ENCODE measurements around the gene PTGFRN.

PTGFRN gene

DNA sequence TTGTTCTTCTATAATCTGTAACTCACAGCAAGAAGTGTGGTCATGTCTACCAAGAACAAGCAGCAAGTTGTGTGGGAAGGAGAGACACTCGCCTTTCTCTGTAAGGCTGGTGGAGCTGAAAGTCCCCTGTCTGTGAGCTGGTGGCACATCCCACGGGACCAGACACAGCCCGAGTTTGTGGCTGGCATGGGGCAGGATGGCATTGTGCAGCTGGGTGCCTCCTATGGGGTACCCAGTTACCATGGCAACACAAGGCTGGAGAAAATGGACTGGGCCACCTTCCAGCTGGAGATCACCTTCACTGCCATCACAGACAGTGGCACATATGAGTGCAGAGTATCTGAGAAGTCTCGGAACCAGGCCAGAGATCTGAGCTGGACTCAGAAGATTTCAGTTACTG is 107.3 kb downstream of the PTGFRN start:
- no peak for DNase-seq (ENCODE audit: low read depth)
- TF ChIP-seq, protein P1, sequence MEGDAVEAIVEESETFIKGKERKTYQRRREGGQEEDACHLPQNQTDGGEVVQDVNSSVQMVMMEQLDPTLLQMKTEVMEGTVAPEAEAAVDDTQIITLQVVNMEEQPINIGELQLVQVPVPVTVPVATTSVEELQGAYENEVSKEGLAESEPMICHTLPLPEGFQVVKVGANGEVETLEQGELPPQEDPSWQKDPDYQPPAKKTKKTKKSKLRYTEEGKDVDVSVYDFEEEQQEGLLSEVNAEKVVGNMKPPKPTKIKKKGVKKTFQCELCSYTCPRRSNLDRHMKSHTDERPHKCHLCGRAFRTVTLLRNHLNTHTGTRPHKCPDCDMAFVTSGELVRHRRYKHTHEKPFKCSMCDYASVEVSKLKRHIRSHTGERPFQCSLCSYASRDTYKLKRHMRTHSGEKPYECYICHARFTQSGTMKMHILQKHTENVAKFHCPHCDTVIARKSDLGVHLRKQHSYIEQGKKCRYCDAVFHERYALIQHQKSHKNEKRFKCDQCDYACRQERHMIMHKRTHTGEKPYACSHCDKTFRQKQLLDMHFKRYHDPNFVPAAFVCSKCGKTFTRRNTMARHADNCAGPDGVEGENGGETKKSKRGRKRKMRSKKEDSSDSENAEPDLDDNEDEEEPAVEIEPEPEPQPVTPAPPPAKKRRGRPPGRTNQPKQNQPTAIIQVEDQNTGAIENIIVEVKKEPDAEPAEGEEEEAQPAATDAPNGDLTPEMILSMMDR (IDR thresholded peaks at IDR 0.05; ENCODE audit: low read depth, low read length, missing control alignments) = no peak

GRCh38 chr1:117017648-117018047 is 107.9 kb downstream of the PTGFRN start:
- TF ChIP-seq, protein P1 (IDR thresholded peaks at IDR 0.05; ENCODE audit: low read depth, low read length, missing control alignments) = no peak
- H3K4me3 ChIP-seq (ENCODE audit: low read depth, low read length) = no peak overlapping the region
- DNase-seq (ENCODE audit: low read depth) = no peak

More for the DNA sequence above, 107.3 kb downstream of the PTGFRN start:
- H3K4me3 ChIP-seq (ENCODE audit: low read depth, low read length) = no peak overlapping the region

DNA sequence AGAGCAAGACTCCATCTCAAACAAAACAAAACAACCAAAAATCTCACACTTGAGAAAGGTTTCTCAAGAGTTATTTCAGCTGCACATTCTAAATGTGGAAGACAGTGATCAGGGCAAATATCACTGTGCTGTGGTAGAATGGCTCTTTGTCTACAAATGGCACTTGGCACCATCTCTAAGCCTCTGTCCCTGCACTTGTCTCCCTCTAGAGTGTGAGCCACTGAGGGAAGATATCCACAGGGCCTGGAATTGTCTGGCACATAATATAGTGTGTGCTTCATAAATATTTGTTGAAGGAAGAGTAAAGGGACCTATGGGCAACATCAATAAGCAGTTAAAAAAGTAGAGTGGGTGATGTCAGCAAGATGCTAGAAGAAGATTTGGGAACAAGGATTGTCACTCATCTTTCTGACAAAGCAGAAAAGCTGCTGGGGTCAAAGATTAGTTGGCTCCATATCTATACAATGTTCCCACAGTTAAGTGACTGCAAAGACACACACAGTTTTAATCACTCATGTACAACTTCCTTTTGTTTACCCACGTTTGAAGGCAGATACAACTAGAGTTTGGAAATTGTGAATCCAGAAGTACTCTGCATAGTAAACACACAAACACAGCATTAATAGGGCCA is 110.9 kb downstream of the PTGFRN start:
- TF ChIP-seq, protein P1 (IDR thresholded peaks at IDR 0.05; ENCODE audit: low read depth, low read length, missing control alignments) = no peak

DNA sequence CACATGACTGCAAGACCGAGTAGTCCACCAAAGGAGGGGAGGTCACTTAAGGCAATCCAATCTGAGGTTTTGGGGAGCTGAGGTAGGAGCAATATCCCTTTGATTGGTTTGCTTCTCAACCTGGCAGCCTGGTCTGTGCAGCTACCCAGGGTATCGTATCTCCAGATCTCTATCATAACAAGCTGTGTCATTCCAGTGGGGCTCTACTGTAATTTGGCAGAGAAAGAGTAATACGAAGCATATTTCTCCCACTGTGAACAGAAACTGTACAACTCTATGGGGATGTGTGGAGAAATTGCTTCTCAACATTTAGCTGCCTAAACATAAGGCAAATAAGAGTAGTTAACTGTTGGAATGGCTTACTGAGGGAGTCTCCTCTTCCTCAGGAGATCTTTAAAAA is 112.4 kb downstream of the PTGFRN start:
- TF ChIP-seq, protein P1 (IDR thresholded peaks at IDR 0.05; ENCODE audit: low read depth, low read length, missing control alignments) = no peak
- no peak for DNase-seq (ENCODE audit: low read depth)
- H3K4me3 ChIP-seq (ENCODE audit: low read depth, low read length) = no peak overlapping the region

More for the DNA sequence above, 110.9 kb downstream of the PTGFRN start:
- H3K4me3 ChIP-seq (ENCODE audit: low read depth, low read length) = no peak overlapping the region
- no peak for DNase-seq (ENCODE audit: low read depth)

GRCh38 chr1:117025568-117025967 is 115.9 kb downstream of the PTGFRN start:
- TF ChIP-seq, protein P1 (IDR thresholded peaks at IDR 0.05; ENCODE audit: low read depth, low read length, missing control alignments) = no peak
- H3K4me3 ChIP-seq (ENCODE audit: low read depth, low read length) = no peak overlapping the region

DNA sequence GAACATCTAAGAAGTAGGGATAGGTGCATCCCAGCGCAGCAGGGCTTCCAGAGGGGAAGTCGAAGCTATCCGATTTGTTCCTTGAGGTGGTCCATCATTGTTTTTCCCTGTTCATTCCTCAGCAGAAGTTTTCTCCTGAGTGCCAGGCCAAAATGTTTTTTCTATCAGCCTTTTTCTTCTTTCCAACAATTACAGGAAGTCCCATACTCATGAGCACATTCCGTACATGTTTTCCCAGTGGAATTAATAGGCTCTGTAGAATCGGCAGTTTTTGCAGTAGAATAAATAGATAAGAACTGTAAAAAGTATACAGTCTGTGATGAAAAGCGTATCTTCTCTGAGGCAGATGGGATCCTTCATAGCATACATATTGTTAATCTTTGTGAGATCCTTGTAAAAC is 116.6 kb downstream of the PTGFRN start:
- no peak for DNase-seq (ENCODE audit: low read depth)
- TF ChIP-seq, protein P1 (IDR thresholded peaks at IDR 0.05; ENCODE audit: low read depth, low read length, missing control alignments) = no peak
- no peak overlapping the region for H3K4me3 ChIP-seq (ENCODE audit: low read depth, low read length)

More at GRCh38 chr1:117025568-117025967, 115.9 kb downstream of the PTGFRN start:
- no peak for DNase-seq (ENCODE audit: low read depth)

DNA sequence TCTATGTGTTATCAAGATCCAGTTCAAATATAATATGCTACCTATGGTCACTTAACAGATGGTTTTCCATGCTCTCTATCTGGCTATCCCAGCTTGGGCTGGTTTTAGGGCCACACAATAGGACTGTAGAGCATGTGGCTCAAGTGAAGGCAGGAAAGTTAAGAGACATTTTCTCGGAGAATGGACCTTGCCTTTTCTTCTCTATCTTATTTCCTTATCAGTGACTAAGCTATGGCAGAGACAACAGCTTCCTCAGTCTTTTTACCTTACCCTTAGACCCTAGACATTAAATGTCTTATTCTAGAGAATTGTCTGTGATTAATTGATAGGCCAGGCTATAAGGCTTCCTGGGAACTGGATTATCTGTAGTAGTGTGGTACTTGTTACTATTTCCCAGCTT is 120.0 kb downstream of the PTGFRN start:
- TF ChIP-seq, protein P1 (IDR thresholded peaks at IDR 0.05; ENCODE audit: low read depth, low read length, missing control alignments) = no peak
- no peak overlapping the region for H3K4me3 ChIP-seq (ENCODE audit: low read depth, low read length)
- DNase-seq (ENCODE audit: low read depth) = no peak
